Panc1 (cell line): ENCODE measurements around the gene CRISPLD2. TPM values are rescaled to one million over a fixed set of nuclear protein-coding genes. Genes with fewer than 3 reads are reported as not detected.

Experiments
- ATAC-seq: fragments of 200-7000 bp; cut with Tn5 transposase; 2 replicates; pipeline ENCODE4 v1.9.1; 2020; ENCODE audit warnings: mild to moderate bottlenecking, moderate library complexity
- BruUV-seq: library from RNA; stranded (reverse); fragments of 400-500 nt; replicated peaks from 2 replicates; lab custom pipeline; 2021; lab: Mats Ljungman, UMichigan
- CTCF ChIA-PET: fragments of 300-600 bp; sonication (Branson Sonifier 250); formaldehyde crosslinking; loops from one replicate; lab custom pipeline; 2022; ENCODE audit warnings: antibody characterized with exemption; lab: Charles Lee
- POLR2A ChIA-PET: fragments of 300-600 bp; sonication (Branson Sonifier 250); formaldehyde crosslinking; loops from one replicate; lab custom pipeline; 2022; ENCODE audit warnings: antibody characterized with exemption; lab: Charles Lee
- DNase-seq: peaks from one replicate; pipeline ENCODE4 v3.0.0-alpha.2; 2010; ENCODE audit warnings: low read depth, low spot score
- H3K27ac ChIP-seq: 2 replicates; pipeline ENCODE4 v1.5.1; 2011; ENCODE audit warnings: mild to moderate bottlenecking, low read length, inconsistent platforms
- H3K27me3 ChIP-seq: fragments of 200-500 bp; sonication (Bioruptor generic); 2 replicates; pipeline ENCODE4 v1.6.0; 2014; ENCODE audit warnings: low read length, inconsistent platforms; ENCODE audit not compliant: control insufficient read depth, insufficient read depth
- H3K36me3 ChIP-seq: fragments of 200-500 bp; sonication (Bioruptor generic); 2 replicates; pipeline ENCODE4 v1.5.1; 2014; ENCODE audit warnings: inconsistent platforms, mild to moderate bottlenecking, low read length, moderate library complexity; ENCODE audit not compliant: control insufficient read depth, insufficient read depth
- H3K4me1 ChIP-seq: 2 replicates; pipeline ENCODE4 v1.5.1; 2011; ENCODE audit warnings: inconsistent platforms, mild to moderate bottlenecking, low read length, moderate library complexity; ENCODE audit not compliant: control insufficient read depth, insufficient read depth
- H3K4me3 ChIP-seq, 2 experiments: 2 replicates each; pipeline ENCODE4 v1.5.1; 2011 to 2012; ENCODE audit warnings: low read depth in 2 of 2, low read length in 2 of 2, mild to moderate bottlenecking in 2 of 2, inconsistent platforms in 1 of 2, moderate library complexity in 1 of 2
- H3K9me3 ChIP-seq: fragments of 200-500 bp; sonication (Bioruptor generic); 2 replicates; pipeline ENCODE4 v1.5.1; 2014; ENCODE audit warnings: low read depth, mild to moderate bottlenecking, inconsistent platforms, low read length, moderate library complexity; ENCODE audit not compliant: control insufficient read depth, insufficient read depth
- CTCF ChIP-seq: fragments of 450-650 bp; IDR thresholded peaks from 2 replicates; pipeline ENCODE4 v1.5.1; 2017; ENCODE audit warnings: mild to moderate bottlenecking
- POLR2AphosphoS5 ChIP-seq: IDR thresholded peaks from 2 replicates; pipeline ENCODE4 v1.6.1; 2012; ENCODE audit warnings: mild to moderate bottlenecking, low read depth, low read length, moderate library complexity
- REST ChIP-seq, 2 experiments: IDR thresholded peaks; 2 replicates each; pipeline ENCODE4 v1.6.1; 2011 to 2012; ENCODE audit warnings: low read depth in 2 of 2, control low read depth in 1 of 2, low read length in 1 of 2, mild to moderate bottlenecking in 1 of 2, moderate library complexity in 1 of 2; ENCODE audit not compliant: insufficient read depth in 1 of 2
- SIN3A ChIP-seq: IDR thresholded peaks from 2 replicates; pipeline ENCODE4 v1.6.1; 2012; ENCODE audit warnings: low read depth, mild to moderate bottlenecking, low read length, moderate library complexity, borderline replicate concordance; ENCODE audit not compliant: insufficient read depth
- TCF7L2 ChIP-seq: IDR thresholded peaks from 2 replicates; pipeline ENCODE4 v1.6.1; 2011; ENCODE audit warnings: mild to moderate bottlenecking, low read depth, low read length, inconsistent platforms
- in situ Hi-C: cut with HindIII; loops from 2 replicates; pipeline ENCODE4 v1.10.0; 2016; ENCODE audit warnings: low sequenced_read_pairs, low pct_unique_long_range_greater_than_20kb
- intact Hi-C: fragments of 100-400 bp; cut with micrococcal nuclease; formaldehyde crosslinking; loops from one replicate; pipeline ENCODE4 v1.10.0; 2022; ENCODE audit not compliant: unreplicated experiment
- total RNA-seq: library from RNA; stranded (reverse); gene quantifications from one replicate; pipeline ENCODE4 v1.2.1, GENCODE V29; 2021; ENCODE audit not compliant: unreplicated experiment

Gene CRISPLD2
- total RNA-seq, 1 experiment from 2014 or later = 12.9 TPM

DNA sequence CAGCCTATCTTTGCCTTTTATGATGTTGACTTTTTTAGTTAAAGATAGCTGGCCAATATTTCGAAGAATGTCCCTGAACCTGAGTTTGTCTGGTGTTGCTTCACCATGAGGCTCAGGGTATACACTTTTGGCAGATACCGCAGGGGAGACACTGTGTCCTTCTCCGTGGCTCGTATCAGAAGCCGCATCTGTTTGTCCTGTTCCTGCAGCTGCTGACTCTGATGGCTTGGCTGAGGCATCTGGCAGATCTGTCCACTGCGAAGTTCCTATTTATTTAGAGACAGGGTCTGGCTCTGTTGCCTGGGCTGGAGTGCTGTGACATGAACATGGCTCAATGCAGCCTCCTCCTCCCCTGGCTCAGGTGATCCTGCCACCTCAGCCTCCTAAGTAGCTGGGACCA is 93.5 kb downstream of the CRISPLD2 start:
- in situ Hi-C loops = no loop called here
- ChIA-PET CTCF (no interaction called here), POLR2A (no interaction called here)
- DNase-seq (no peak), ATAC-seq (no peak)
- intact Hi-C loops = no loop called here
- Histone ChIP-seq H3K9me3 (no peaks in the 10 kb centered on the region), H3K27me3 (no peaks in the 10 kb centered on the region), H3K27ac (no peak overlapping the region), H3K4me1 (no peaks in the 10 kb centered on the region), H3K36me3 (no peaks in the 10 kb centered on the region), H3K4me3 (no peak overlapping the region)
- TF ChIP-seq REST (IDR thresholded peaks at IDR 0.05; ENCODE audit: insufficient read depth in 1 of 2, low read depth in 2 of 2, low read length in 1 of 2) = no peak
- no peak for TF ChIP-seq POLR2AphosphoS5
- no TSS peak for BruUV-seq

GRCh38 chr16:84914273-84914672 is 94.5 kb downstream of the CRISPLD2 start:
- Histone ChIP-seq H3K27ac (no peak overlapping the region), H3K27me3 (no peaks in the 10 kb centered on the region), H3K4me3 (no peak overlapping the region), H3K4me1 (no peaks in the 10 kb centered on the region), H3K36me3 (no peaks in the 10 kb centered on the region), H3K9me3 (no peaks in the 10 kb centered on the region)
- in situ Hi-C loops (no loop called here), intact Hi-C loops (no loop called here)
- BruUV-seq = no TSS peak
- TF ChIP-seq TCF7L2 = no peak
- TF ChIP-seq SIN3A = no peak
- no peak for TF ChIP-seq REST (IDR thresholded peaks at IDR 0.05; ENCODE audit: insufficient read depth in 1 of 2, low read depth in 2 of 2, low read length in 1 of 2)
- no peak for TF ChIP-seq CTCF
- TF ChIP-seq POLR2AphosphoS5 = no peak
- ChIA-PET POLR2A (no interaction called here), CTCF (no interaction called here)
- no peak for DNase-seq
- ATAC-seq = no peak
